GM19043 (cell line): Measurements from ENCODE around the gene ADCY3.

Source experiments
- ATAC-seq: cut with Tn5 transposase; IDR thresholded peaks from one replicate; pipeline ENCODE4 v1.9.1; 2021; ENCODE audit warnings: low read depth; ENCODE audit not compliant: unreplicated experiment

The ADCY3 gene

DNA sequence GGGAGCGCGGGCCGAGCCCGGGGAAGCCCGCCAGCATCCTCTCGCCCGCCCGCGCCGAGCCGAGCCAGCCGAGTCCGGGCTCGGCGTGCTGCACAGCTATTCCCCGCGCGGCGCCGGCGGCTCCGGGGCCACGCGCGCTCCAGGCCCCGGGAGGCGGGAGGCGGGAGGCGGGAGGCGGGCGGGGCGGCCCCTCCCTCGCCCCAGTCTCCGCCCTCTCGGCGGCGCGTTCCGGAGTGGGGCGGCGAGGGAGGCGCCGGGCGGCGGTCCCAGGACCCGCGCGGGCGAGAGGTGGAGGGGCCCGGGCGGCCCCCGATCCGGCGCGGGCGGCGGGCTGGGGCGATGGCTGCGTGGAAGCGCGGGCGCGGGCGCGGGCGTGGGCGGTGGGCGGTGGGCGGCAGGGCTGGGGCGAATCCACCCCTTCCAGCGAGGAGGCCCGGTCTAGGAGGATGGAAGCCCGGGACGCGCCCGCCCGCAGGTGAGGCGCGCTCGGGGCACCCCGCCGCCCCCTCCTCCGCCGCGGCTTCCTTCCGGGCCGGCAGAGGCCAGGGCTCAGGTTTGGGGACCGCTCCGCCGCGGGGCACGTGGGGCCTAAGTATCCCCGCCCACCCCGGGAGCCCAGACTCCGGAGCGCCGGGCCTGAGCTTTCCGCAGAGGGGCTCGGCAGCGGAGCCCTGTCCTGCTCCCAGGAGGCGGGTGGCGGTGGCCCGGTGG, at the start of gene ADCY3:
TSS of gene ADCY3 (minus strand) at position 140 of the 711 bp plus-strand sequence. CDS start 1,250 bp downstream, outside the sequence.
- peak; percentile 44 for ATAC-seq

DNA sequence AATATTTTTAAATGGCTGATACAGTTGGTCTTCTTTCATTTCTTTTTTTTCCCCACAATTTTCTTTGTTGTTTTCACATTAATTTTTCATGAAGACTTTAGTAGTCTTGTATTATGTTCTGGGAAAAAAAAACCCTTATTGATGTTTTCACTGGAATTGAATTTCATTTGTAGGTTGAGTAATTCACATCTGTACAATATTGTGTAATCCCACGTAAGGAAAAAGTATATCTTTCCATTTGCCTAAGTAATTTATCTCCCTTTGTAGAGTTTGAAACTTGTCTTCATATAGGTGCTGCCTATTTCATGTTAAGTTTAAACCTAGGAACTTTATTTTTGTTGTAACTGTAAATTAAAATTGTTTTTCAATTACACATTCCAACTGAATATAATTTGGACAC, 49.7 kb upstream of the ADCY3 start:
- ATAC-seq: no peak

DNA sequence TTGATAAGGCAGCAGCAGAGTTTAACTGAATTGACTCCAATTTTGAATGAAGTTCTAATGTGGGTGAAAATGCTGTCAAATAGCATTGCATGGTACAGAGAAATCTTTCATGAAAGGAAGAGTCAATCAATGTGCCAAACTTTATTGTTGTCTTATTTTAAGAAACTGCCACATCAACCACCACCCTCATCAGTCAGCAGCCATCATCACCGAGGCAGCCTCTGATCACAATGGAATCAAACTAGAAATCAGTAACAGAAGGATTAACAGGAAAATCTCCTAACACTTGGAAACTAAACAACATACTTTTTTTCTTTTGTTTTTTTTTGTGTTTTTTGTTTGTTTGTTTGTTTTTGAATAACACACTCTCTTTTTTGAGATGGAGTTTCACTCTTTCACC, 41.9 kb upstream of the ADCY3 start:
- ATAC-seq: no peak

DNA sequence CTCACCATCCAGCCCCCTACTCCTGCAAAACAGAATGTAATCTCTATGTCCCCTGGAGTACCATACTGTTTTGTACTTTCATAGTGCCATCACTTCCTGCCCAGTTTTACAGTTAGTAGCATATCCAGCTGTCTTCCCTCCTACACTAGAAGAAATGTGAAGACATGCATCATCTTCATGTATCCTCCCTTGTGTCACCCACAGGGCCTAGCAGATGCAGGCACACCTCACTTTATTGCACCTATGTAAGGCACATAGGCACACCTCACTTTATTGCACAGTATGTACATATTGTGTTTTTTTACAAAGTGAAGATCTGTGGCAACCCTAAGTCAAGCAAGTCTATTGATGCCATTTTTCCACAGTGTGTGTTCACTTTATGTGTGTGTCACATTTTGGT, 39.7 kb upstream of the ADCY3 start:
- ATAC-seq: no peak

DNA sequence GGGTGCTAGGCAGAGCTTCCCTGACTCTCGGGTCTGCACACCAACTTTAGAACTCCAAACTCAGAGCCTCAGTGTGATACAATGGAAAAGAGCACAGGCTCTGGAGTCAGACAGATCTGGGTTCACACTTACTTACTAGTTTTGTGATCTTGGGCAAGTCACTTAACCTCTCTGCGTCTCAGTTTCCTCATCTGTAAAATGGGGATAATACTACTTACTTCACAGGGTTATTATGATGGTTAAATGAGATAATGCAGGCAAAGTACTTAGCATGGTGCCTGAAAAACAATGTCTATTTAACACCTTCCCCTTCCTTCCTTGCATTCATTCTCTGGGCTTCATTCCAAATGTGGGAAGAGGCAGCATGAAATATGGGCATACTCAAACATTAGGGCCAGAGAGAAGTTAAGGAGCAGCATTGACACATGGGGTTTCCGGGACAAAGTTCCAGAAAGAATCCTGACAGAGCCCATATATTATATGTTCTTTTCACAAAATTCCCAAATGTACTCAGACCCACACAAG, 38.4 kb upstream of the ADCY3 start:
- no peak for ATAC-seq

DNA sequence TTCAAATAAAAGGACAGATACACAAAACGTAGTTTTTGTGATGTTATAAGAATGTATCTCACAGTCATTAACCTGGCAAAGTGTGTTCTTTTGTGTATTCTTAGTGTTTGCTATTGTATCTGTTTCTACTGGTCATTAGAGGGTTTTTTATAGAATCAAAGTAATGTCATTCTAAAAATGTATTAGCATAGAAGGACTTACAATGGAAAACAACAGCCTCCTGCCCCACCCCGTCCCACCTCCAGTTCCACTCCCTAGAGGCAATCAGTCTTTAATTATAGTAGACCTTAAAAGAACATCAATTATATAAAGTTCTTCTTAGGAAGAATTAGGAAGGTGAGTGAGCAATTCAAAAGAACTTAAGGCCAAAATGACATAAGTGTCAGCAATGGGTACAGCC, 37.9 kb upstream of the ADCY3 start:
- ATAC-seq: no peak

DNA sequence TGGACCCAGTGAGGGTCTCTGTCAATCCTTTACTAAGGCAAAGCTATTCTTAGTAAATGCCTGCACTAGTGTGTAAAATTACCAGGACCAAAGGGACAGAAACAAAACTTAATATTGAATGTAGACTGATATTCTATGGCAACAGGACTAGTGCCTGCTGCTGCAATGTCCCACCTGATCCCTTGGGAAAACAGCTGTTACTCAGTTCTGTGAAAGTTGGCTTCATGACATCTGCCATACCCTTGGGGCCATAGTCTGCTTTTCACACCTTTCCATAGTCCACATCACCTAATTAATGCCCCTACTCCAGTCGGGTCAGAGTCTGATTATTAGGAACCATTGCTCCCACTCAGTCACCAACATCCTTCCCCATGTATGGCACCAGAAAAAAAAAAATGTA, 37.2 kb upstream of the ADCY3 start:
- no peak for ATAC-seq

DNA sequence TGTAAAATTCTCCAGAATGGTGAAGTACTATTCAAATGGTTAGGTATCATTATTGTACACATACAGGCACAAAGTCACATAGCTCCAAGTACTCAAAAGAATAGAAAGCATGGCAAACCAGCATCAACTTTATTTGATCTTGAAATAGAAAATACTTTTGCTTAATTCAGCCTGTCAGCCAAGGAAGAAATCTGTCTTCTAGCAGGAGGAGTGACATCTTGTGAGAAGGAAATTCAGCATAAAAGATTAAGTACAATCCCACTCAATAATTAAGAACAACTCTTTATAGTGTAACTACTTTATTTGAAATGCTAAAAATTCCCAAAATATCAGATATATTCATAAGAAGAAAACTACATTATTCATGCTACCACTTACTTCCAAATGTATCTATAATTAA, 35.9 kb upstream of the ADCY3 start:
- no peak for ATAC-seq

DNA sequence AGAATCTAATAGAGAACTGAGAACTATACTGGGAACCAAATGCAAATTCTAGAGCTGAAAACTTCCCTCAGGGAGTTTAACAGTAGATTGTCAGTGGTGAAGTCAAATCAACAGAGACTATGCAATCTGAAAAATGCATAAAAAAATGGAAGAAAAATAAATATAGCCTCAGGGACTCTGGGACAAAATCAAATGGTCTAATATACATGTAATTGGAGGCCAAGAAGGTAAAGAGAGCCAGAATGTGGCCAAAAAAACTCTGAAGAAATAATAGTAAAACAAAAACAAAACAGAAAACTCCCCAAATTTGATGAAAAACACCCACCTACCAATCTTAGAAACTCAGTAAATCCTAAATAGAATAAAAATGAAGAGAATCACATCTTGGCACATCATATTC, 35.2 kb upstream of the ADCY3 start:
- no peak for ATAC-seq

DNA sequence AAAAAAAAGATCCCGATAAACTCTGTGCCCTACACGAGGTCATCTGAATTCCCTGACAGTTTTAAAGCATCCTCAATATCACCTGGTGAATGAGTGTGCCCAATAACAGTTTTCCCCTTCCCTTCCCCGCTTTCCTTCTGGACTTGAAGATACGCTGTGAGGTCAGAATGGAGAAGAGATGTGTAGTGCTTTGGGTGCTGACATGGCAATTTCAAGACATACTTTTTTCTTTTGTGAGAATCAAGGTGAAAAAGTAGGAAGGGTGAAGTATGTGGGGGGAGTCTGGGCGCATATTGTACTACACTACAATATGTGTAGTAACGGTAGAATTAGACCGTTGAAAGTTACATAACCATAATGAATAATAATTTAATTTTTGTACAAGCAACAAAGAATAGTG, 30.1 kb upstream of the ADCY3 start:
- no peak for ATAC-seq

DNA sequence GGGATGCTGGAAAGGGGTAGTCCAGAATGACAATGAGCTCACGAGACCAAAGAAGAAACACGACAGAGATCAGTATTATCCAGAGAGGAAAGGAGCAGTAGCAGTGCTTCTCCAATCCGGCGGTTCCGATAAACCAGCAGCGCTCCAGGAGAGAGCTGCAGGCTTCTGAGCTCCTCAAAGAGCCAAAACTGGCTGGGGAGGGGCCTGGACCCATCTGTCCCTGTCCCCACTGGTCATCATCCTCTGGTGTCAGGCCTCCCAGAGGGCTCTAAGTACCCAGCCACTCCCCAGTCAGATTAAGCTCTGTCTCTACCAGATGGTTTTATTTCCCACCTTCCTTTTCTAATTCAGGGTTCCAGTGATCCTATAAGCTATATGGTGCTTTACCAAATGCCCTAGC, 28.5 kb upstream of the ADCY3 start:
- ATAC-seq: no peak

DNA sequence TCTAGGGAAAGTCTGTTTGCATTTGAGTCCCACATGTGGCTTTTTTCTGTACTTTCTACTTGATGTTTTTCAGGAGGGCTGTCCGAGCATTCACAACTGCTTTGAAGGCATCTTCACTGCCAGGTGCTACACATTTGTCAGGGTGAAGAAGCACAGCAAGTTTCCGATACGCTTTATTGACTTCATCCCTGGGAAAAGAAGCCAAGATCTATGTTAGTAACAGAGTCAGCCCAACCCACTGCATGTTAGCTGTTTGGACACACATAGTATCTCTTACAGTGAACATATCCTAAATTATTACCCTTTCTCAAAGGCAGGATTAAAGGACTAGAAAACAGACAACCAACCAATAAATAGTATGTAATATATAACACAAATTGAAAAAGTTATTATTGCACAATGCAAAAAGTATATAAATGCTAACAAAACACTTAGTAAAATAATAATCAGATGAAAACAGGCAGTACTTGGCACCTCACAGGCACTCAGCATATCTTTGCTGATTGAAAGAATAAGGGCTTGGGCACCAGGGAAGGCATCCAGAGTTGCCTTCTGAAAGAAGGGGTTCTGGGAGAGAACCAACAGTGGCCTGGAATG, 27.6 kb upstream of the ADCY3 start:
- ATAC-seq: no peak

DNA sequence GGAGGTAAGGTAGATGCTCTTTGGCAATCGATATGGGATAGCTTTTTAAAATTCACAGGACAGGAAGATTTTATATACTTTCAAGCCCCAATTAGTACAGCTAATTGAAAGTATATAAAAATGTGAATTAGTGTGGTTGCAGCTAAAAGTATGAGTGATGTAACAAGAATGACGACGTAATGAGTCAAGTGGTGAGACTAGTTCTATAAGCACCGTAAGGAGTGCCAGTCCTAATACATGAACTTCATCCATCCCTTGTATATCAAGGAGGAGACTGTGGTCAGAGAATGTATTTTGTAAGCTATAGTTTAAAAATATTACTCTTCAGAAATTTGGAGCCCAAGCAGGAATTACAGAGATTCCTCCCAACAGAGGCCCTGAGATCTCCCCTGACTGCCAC, 25.9 kb upstream of the ADCY3 start:
- no peak for ATAC-seq

DNA sequence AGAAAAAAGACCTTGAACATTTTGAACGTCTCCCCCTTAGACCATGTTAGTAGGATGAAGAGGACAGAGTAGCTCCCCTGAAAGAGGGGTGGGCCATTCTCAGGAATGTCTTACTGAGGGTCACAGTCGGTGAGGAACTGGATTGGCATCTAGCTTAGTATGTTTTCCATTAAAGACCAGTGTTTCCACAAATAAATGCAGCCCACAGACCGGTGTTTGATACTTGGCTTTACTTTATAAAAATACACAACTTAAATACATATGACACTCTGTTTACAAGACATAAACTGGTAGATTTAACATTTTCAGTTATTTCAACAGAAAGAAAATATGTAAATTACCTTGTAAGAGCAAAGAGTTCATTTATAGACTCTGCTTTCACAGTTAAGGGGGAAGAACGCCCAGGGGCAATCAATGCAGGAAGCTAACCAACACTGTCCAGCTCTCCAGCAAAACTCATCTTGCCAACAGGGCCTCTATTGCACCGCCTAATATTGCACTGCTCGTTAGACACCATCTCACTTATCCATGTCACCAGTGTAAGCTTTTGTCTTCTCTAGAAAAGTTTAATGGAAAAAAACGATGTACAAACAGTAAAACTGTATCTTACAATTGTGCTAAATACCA, 23.5 kb upstream of the ADCY3 start:
- no peak for ATAC-seq

DNA sequence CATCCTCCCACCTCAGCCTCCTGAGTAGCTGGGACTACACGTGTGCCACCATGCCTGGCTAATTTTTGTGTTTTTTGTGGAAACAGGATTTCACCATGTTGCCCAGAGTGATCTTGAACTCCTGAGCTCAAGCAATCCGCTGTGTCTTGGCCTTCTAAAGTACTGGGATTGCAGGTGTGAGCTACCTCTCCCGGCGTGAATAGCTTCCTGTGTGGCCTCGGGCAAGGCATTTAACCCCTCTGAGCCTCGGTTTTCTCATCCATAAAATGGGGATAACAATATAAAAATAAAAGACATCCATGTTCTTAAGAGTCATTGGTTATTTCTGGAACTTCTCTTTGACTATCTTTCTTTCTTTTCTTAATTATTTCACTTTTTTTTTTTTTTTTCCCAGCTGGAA, 19.3 kb upstream of the ADCY3 start:
- ATAC-seq: no peak

DNA sequence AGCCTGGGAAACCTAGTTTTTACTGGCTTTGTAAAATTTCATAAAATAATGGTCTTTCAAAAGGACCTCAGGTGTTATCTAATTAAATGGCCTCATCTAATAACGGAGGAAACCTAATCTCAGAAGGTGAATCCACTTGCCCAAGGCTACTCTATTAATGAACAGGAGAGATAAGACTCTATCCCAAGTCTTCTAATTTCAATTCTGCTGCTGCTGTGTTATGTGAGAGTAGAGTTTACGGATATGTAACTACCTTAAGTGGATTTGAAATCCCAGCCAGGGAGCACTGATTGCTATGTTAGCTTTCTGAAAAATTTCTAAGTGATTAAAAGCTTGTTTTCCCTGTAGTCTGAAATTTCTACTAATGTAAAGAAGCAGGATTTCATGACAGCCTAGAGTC, 17.2 kb upstream of the ADCY3 start:
- no peak for ATAC-seq

DNA sequence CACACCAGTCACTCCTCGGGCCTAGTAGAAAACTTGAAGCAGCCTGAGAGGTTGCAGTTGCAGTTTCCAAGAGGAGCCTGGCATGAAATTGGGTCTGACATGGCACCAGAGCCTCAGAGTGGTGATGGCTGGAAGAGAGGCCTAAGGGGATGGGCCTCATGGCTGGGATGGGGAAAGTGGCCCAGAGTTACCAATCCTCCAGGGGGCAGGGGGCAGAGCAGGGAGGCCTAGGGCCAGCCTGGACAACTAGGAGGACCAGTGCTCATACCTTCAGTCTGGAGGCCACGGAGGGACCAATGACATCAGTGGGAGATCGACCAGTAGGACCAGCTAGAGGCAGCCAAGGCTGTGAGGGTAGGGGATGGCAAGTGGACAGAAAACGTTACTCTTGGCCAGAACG, 15.1 kb upstream of the ADCY3 start:
- ATAC-seq: no peak

DNA sequence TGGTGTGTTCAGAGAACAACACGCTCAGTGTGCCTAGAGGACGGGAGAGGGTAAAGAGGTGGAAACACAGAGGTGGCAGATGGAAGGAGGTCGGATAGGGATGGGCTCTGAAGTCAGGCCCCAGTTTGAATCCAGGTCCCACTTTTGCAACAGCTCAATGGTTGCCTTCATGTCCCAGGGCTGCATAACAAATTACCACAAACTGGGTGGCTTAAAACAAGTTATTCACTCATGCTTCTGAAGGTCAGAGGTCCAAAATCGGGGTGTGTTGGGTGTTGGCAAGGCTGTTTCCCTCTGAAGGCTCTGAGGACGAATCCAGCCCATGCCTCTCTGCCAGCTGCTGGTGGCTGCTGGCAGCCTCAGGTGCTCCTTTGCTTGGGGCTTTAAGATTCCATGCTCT, 12.7 kb upstream of the ADCY3 start:
- ATAC-seq: no peak

DNA sequence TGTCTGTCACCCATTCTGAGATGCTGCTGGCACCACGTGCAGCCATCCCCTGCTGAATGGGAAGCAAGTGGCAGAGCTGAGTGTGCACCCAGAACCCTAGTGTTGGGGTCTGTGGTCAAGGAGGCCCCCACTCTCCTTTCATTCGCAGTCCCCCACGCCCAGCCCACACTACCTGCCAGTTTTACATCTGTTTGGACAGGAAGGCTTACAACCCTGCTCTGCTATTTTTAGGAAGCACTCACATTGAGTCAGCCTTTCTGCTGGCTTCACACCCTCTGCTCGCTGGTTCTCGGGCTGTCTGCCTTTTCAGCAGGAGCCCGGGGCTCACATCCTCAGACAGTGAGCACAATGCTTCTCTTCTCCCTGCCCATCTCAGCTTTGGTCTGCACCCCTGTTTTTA, 10.7 kb upstream of the ADCY3 start:
- peak; percentile 72 for ATAC-seq

DNA sequence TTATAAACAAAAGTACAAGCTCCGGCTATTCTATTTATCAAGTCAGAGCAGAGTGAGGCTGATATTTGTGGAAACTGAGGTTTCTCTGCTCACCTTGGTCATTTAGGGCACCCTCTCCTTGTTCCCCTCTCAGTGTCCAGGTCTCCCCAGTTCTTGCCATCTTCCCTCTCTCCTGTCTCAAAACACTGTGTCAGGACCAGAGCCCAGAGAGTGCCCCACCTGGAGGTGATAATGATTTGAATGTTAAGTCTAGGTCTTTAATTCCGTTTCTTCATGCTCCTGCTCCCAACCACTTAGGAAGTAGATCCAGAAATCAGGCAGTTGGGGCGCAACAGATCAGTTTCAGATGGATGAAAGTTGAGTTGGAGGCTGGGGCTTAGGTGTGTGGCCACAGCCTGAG, 9.2 kb upstream of the ADCY3 start:
- ATAC-seq: no peak

DNA sequence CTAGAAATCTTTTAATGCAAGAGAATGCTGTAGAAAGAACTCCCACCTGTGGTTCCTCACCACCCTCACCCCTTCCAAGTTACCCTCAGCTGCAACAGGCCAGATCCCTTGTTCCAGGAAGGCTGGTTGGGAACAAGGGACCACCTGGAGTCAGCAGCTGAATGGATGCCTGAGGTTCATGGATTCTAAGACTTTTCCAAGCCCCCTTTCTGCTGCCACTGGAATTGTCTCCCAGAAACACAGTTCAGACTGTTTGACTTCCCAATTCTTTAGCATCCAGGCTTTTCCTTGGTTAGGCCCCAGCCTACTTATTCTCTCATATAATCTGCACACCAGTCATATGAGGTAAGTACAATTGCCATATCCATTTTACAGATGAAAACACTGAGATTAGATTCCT, 8.0 kb upstream of the ADCY3 start:
- ATAC-seq: no peak
